HEK293 (cell line): ENCODE data around the gene ARHGDIB.

Experiments
- CTCF ChIA-PET: fragments of 350-600 bp; formaldehyde crosslinking; extraction: SDS; loops from one replicate; lab custom pipeline; 2021; ENCODE audit warnings: antibody characterized with exemption; lab: Yijun Ruan, JAX
- POLR2A ChIA-PET: fragments of 300-600 bp; formaldehyde crosslinking; extraction: SDS; loops from one replicate; lab custom pipeline; 2020; ENCODE audit warnings: antibody characterized with exemption, inconsistent platforms; lab: Yijun Ruan, JAX
- H3K27ac ChIP-seq: fragments of 200-500 bp; sonication (Bioruptor generic); 2 replicates; pipeline ENCODE4 v1.5.1; 2014; ENCODE audit warnings: low read depth, low read length, control low read depth, inconsistent platforms; ENCODE audit errors: extremely low read depth
- H3K36me3 ChIP-seq, 2 experiments: fragments of 200-500 bp in 1 of 2; sonication (Bioruptor generic) in 1 of 2; 1 replicate in 1 of 2; 2 replicates in 1 of 2; pipeline ENCODE4 v1.5.1; 2014 to 2017; ENCODE audit warnings: inconsistent platforms in 2 of 2, low read length in 2 of 2; ENCODE audit not compliant: control insufficient read depth in 2 of 2, insufficient read depth in 1 of 2
- H3K4me1 ChIP-seq: fragments of 200-500 bp; sonication (Bioruptor generic); 2 replicates; pipeline ENCODE4 v1.5.1; 2014; ENCODE audit warnings: mild to moderate bottlenecking, low read length, inconsistent platforms; ENCODE audit not compliant: control insufficient read depth, insufficient read depth
- H3K4me3 ChIP-seq: 2 replicates; pipeline ENCODE4 v1.5.1; 2011; ENCODE audit warnings: low read depth, mild to moderate bottlenecking, control low read depth, low read length, moderate library complexity
- H3K9me3 ChIP-seq: fragments of 200-500 bp; sonication (Bioruptor generic); 2 replicates; pipeline ENCODE4 v1.5.1; 2014; ENCODE audit warnings: low read depth, low read length, inconsistent platforms; ENCODE audit not compliant: control insufficient read depth, insufficient read depth
- FEZF1 ChIP-seq: fragments of 450-650 bp; formaldehyde crosslinking; IDR thresholded peaks from 2 replicates; pipeline ENCODE4 v1.5.1; 2016; ENCODE audit warnings: missing biosample characterization, missing genetic modification characterization
- KLF7 ChIP-seq: fragments of 450-650 bp; formaldehyde crosslinking; IDR thresholded peaks from 2 replicates; pipeline ENCODE4 v1.5.1; 2016; ENCODE audit warnings: missing biosample characterization, missing genetic modification characterization, borderline replicate concordance
- PATZ1 ChIP-seq: fragments of 450-650 bp; formaldehyde crosslinking; IDR thresholded peaks from 2 replicates; pipeline ENCODE4 v1.5.1; 2016; ENCODE audit warnings: missing biosample characterization, missing genetic modification characterization
- RBAK ChIP-seq: fragments of 450-650 bp; formaldehyde crosslinking; IDR thresholded peaks from 2 replicates; pipeline ENCODE4 v1.5.1; 2016; ENCODE audit warnings: missing biosample characterization, missing genetic modification characterization
- SALL2 ChIP-seq: fragments of 450-650 bp; formaldehyde crosslinking; IDR thresholded peaks from 2 replicates; pipeline ENCODE4 v1.5.0; 2017; ENCODE audit warnings: missing biosample characterization, mild to moderate bottlenecking, missing genetic modification characterization, borderline replicate concordance
- YY2 ChIP-seq: fragments of 450-650 bp; formaldehyde crosslinking; IDR thresholded peaks from 2 replicates; pipeline ENCODE4 v1.5.1; 2016; ENCODE audit warnings: missing biosample characterization, missing genetic modification characterization
- ZBTB1 ChIP-seq: fragments of 450-650 bp; formaldehyde crosslinking; IDR thresholded peaks from 2 replicates; pipeline ENCODE4 v1.5.1; 2016; ENCODE audit warnings: missing biosample characterization, missing genetic modification characterization
- ZBTB48 ChIP-seq: fragments of 450-650 bp; formaldehyde crosslinking; IDR thresholded peaks from 2 replicates; pipeline ENCODE4 v1.5.1; 2016; ENCODE audit warnings: missing biosample characterization, missing genetic modification characterization
- ZIC2 ChIP-seq: fragments of 450-650 bp; formaldehyde crosslinking; IDR thresholded peaks from 2 replicates; pipeline ENCODE4 v1.5.1; 2016; ENCODE audit warnings: missing biosample characterization, missing genetic modification characterization
- ZNF138 ChIP-seq: fragments of 450-650 bp; formaldehyde crosslinking; IDR thresholded peaks from 2 replicates; pipeline ENCODE4 v1.5.1; 2016; ENCODE audit warnings: missing biosample characterization, missing genetic modification characterization, borderline replicate concordance
- ZNF169 ChIP-seq: fragments of 450-650 bp; formaldehyde crosslinking; IDR thresholded peaks from 2 replicates; pipeline ENCODE4 v1.5.1; 2016; ENCODE audit warnings: missing biosample characterization, missing genetic modification characterization
- ZNF394 ChIP-seq: fragments of 450-650 bp; formaldehyde crosslinking; IDR thresholded peaks from 2 replicates; pipeline ENCODE4 v1.5.1; 2016; ENCODE audit warnings: missing biosample characterization, missing genetic modification characterization, mild to moderate bottlenecking, moderate library complexity, borderline replicate concordance
- ZNF416 ChIP-seq: fragments of 450-650 bp; formaldehyde crosslinking; IDR thresholded peaks from 2 replicates; pipeline ENCODE4 v1.5.1; 2016; ENCODE audit warnings: missing biosample characterization, missing genetic modification characterization
- ZNF510 ChIP-seq: fragments of 450-650 bp; formaldehyde crosslinking; IDR thresholded peaks from 2 replicates; pipeline ENCODE4 v1.5.1; 2018; ENCODE audit warnings: mild to moderate bottlenecking, missing genetic modification characterization, missing biosample characterization; ENCODE audit not compliant: insufficient replicate concordance
- ZNF513 ChIP-seq: fragments of 450-650 bp; IDR thresholded peaks from 2 replicates; pipeline ENCODE4 v1.5.1; 2018; ENCODE audit warnings: missing biosample characterization, missing genetic modification characterization
- ZNF561 ChIP-seq: fragments of 450-650 bp; IDR thresholded peaks from 2 replicates; pipeline ENCODE4 v1.5.1; 2018; ENCODE audit warnings: missing biosample characterization, missing genetic modification characterization, borderline replicate concordance
- ZNF629 ChIP-seq: fragments of 450-650 bp; formaldehyde crosslinking; IDR thresholded peaks from 2 replicates; pipeline ENCODE4 v1.5.1; 2017; ENCODE audit warnings: missing biosample characterization, missing genetic modification characterization
- ZNF654 ChIP-seq: fragments of 450-650 bp; formaldehyde crosslinking; IDR thresholded peaks from 2 replicates; pipeline ENCODE4 v1.5.1; 2016; ENCODE audit warnings: low read depth, missing biosample characterization, missing genetic modification characterization
- ZNF660 ChIP-seq: fragments of 450-650 bp; IDR thresholded peaks from 2 replicates; pipeline ENCODE4 v1.5.1; 2018; ENCODE audit warnings: missing biosample characterization, mild to moderate bottlenecking, missing genetic modification characterization
- ZNF785 ChIP-seq: fragments of 450-650 bp; formaldehyde crosslinking; IDR thresholded peaks from 2 replicates; pipeline ENCODE4 v1.5.1; 2016; ENCODE audit warnings: missing biosample characterization, missing genetic modification characterization
- ZSCAN16 ChIP-seq: fragments of 450-650 bp; formaldehyde crosslinking; IDR thresholded peaks from 2 replicates; pipeline ENCODE4 v1.5.1; 2016; ENCODE audit warnings: missing biosample characterization, missing genetic modification characterization
- TF ChIP-seq, protein P1 (sequence below): fragments of 450-650 bp; formaldehyde crosslinking; IDR thresholded peaks from 2 replicates; pipeline ENCODE4 v1.5.1; 2016; ENCODE audit warnings: missing biosample characterization, missing genetic modification characterization, low read depth
- TF ChIP-seq, protein P2 (sequence below): fragments of 450-650 bp; formaldehyde crosslinking; IDR thresholded peaks from 2 replicates; pipeline ENCODE4 v1.5.1; 2016; ENCODE audit warnings: missing biosample characterization, missing genetic modification characterization
- TF ChIP-seq, protein P3 (sequence below): fragments of 450-650 bp; formaldehyde crosslinking; IDR thresholded peaks from 2 replicates; pipeline ENCODE4 v1.5.1; 2016; ENCODE audit warnings: missing biosample characterization, missing genetic modification characterization, borderline replicate concordance

ARHGDIB gene

DNA sequence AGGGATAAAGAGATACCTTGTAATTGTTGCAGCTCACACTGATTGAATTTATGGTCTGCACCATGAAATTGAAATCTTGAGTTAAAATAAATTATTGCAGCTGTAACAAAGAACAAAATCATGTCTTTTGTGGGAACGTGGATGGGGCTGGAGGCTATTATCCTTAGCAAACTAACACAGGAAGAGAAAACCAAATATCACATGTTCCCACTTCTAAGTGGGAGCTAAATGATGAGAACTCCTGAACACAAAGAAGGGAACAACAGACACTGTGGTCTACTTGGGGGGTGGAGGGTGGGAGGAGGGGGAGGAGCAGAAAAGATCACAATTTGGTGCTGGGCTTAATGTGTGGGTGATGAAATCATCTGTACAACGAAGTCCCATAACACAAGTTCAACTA lies 45.7 kb downstream of the ARHGDIB start:
- ChIA-PET CTCF (interaction anchor here (0.5 to 0.7 kb wide), 3 partner anchors 15 to 354 kb away, joined by 3 to 5 read pairs (median 3); no protein-coding TSS in a partner anchor), POLR2A (no interaction called here)

DNA sequence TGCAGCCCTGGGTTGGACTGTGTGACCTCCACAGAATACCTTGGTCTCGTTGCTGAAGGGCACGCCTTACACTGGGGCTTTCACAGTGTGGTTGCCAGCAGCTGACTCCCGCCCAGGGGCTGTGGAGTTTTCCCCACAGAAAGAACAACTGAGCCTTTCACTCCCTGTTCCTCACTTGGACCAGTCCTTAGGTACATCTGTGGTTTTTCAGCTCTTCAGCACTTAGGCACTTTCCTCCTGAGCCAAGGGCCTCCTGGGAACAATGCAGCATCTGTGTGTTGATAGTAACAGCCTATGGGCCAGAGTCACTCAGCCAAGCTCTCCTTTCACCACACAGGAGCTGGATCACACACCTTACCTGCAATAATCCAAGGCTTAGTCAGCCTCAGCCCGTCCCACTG lies 48.0 kb downstream of the ARHGDIB start:
- Histone ChIP-seq H3K9me3 (no peaks in the 10 kb centered on the region), H3K4me1 (no peaks in the 10 kb centered on the region; the same call in 1 of the 2 replicates), H3K27ac (no peak overlapping the region), H3K4me3 (no peak overlapping the region), H3K36me3 (no peaks in the 10 kb centered on the region)
- CTCF ChIA-PET: interaction anchor here (0.6 to 0.9 kb wide), 3 partner anchors 8 to 73 kb away, joined by 3 to 4 read pairs (median 3); no protein-coding TSS in a partner anchor
- POLR2A ChIA-PET: no interaction called here
- TF ChIP-seq FEZF1 (tag by site-specific recombination) (no peak), ZNF513 (no peak), ZNF654 (tag by site-specific recombination) (no peak), ZNF169 (no peak), SALL2 (tag by site-specific recombination) (no peak), YY2 (tag by site-specific recombination) (no peak), ZBTB1 (tag by site-specific recombination) (no peak), ZNF660 (no peak), PATZ1 (tag by site-specific recombination) (no peak), ZNF629 (tag by site-specific recombination) (no peak), ZBTB48 (tag by site-specific recombination) (no peak), ZNF416 (no peak), KLF7 (tag by site-specific recombination) (no peak), ZNF510 (tag by site-specific recombination) (no peak)
- TF ChIP-seq, protein P1, sequence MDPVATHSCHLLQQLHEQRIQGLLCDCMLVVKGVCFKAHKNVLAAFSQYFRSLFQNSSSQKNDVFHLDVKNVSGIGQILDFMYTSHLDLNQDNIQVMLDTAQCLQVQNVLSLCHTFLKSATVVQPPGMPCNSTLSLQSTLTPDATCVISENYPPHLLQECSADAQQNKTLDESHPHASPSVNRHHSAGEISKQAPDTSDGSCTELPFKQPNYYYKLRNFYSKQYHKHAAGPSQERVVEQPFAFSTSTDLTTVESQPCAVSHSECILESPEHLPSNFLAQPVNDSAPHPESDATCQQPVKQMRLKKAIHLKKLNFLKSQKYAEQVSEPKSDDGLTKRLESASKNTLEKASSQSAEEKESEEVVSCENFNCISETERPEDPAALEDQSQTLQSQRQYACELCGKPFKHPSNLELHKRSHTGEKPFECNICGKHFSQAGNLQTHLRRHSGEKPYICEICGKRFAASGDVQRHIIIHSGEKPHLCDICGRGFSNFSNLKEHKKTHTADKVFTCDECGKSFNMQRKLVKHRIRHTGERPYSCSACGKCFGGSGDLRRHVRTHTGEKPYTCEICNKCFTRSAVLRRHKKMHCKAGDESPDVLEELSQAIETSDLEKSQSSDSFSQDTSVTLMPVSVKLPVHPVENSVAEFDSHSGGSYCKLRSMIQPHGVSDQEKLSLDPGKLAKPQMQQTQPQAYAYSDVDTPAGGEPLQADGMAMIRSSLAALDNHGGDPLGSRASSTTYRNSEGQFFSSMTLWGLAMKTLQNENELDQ (tag by site-specific recombination): no peak

More for the DNA sequence above, 45.7 kb downstream of the ARHGDIB start:
- H3K27ac ChIP-seq: no peak overlapping the region
- TF ChIP-seq ZIC2 (tag by site-specific recombination) (no peak), RBAK (tag by site-specific recombination) (no peak), ZNF394 (tag by site-specific recombination) (no peak), ZNF561 (tag by site-specific recombination) (no peak), ZNF785 (tag by site-specific recombination) (no peak), ZNF138 (tag by site-specific recombination) (no peak), ZNF510 (tag by site-specific recombination) (no peak), ZSCAN16 (tag by site-specific recombination) (no peak)
- TF ChIP-seq, protein P2, sequence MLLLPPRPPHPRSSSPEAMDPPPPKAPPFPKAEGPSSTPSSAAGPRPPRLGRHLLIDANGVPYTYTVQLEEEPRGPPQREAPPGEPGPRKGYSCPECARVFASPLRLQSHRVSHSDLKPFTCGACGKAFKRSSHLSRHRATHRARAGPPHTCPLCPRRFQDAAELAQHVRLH (tag by site-specific recombination): no peak
- TF ChIP-seq, protein P3, sequence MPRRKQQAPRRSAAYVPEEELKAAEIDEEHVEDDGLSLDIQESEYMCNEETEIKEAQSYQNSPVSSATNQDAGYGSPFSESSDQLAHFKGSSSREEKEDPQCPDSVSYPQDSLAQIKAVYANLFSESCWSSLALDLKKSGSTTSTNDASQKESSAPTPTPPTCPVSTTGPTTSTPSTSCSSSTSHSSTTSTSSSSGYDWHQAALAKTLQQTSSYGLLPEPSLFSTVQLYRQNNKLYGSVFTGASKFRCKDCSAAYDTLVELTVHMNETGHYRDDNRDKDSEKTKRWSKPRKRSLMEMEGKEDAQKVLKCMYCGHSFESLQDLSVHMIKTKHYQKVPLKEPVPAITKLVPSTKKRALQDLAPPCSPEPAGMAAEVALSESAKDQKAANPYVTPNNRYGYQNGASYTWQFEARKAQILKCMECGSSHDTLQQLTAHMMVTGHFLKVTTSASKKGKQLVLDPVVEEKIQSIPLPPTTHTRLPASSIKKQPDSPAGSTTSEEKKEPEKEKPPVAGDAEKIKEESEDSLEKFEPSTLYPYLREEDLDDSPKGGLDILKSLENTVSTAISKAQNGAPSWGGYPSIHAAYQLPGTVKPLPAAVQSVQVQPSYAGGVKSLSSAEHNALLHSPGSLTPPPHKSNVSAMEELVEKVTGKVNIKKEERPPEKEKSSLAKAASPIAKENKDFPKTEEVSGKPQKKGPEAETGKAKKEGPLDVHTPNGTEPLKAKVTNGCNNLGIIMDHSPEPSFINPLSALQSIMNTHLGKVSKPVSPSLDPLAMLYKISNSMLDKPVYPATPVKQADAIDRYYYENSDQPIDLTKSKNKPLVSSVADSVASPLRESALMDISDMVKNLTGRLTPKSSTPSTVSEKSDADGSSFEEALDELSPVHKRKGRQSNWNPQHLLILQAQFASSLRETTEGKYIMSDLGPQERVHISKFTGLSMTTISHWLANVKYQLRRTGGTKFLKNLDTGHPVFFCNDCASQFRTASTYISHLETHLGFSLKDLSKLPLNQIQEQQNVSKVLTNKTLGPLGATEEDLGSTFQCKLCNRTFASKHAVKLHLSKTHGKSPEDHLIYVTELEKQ (tag by site-specific recombination): no peak
- no peaks in the 10 kb centered on the region; the same call in 1 of the 2 replicates for H3K4me1 ChIP-seq
- no peaks in the 10 kb centered on the region for H3K36me3 ChIP-seq
- no peak overlapping the region for H3K4me3 ChIP-seq
- no peaks in the 10 kb centered on the region for H3K9me3 ChIP-seq
